Stomach (tissue), 4 donors: ENCODE data around the gene EME2.

Experiments
- CTCF ChIP-seq, 7 experiments: fragments of 450-650 bp in 4 of 7; fragments of 200-600 bp in 3 of 7; sonication (generic) in 3 of 7; IDR thresholded peaks; one replicate each; pipeline ENCODE4 v1.5.1; 2016 to 2019; ENCODE audit warnings: antibody characterized with exemption in 7 of 7, control low read depth in 2 of 7, mild to moderate bottlenecking in 1 of 7
- POLR2A ChIP-seq, 4 donors: fragments of 450-650 bp; IDR thresholded peaks; one replicate each; pipeline ENCODE4 v1.6.1; 2016; ENCODE audit warnings: antibody characterized with exemption in 4 of 4, control low read depth in 2 of 4, mild to moderate bottlenecking in 1 of 4, moderate library complexity in 1 of 4

- TF ChIP-seq POLR2A (IDR thresholded peaks at IDR 0.05), result no peak
- no peak for TF ChIP-seq CTCF (IDR thresholded peaks at IDR 0.05)
Observed at GRCh38 chr16:1809281-1809801, 36.7 kb downstream of the EME2 start.
